Measurements from ENCODE around the gene CDH19.

GRCh38 chr18:66621816-66622576 lies 18.1 kb upstream of the CDH19 start:
- TF ChIP-seq CTCF (IDR thresholded peaks at IDR 0.05): no peak
- TF ChIP-seq POLR2AphosphoS5 (IDR thresholded peaks at IDR 0.05): no peak
- TF ChIP-seq POLR2A (IDR thresholded peaks at IDR 0.05): no peak
- no peak for TF ChIP-seq EP300 (IDR thresholded peaks at IDR 0.05)
